ENCODE measurements around the gene MRGPRD.

DNA sequence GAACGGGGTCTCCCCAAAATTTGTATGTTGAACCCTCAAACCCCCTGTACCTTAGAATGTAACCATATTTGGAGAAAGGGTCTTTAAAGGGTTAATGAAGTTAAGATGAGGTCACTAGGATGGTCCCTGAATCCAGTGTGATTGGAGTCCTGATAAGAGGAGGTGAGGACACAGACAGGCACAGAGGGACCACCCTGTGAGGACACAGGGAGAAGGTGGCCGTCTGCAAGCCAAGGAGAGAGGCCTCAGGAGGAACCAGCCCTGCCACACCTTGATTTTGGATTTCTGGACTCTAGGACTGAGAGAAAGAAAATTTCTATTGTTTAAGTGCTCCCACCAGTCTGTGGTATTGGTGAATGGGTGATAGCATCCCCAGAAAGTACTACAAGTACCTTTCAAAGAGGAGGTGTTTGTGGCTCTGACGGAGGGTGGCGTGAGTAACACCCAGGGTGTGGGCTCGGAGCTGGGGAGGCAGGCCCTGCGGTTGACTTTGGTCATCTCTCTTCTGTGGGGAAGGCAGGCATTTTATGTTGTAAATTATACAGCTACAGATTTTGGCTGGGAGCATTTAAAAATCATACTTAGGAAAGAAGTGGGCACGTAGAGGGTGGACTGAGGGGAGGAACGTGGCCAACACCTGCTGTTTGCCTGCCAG is 18.4 kb upstream of the MRGPRD start:
- TF ChIP-seq POLR2AphosphoS5 (IDR thresholded peaks at IDR 0.05) (peak; percentile 49), CTCF (IDR thresholded peaks at IDR 0.05) (no peak), POLR2A (IDR thresholded peaks at IDR 0.05) (no peak)
